IMR-90 (cell line): ENCODE data around the gene DNAI7. TPM values are rescaled to one million over a fixed set of nuclear protein-coding genes. Genes with fewer than 3 reads are reported as not detected.
A peak's percentile ranks its signal among the peaks of the same experiment; 100 is the strongest.

Source experiments
- ATAC-seq: fragments of 200-7000 bp; cut with Tn5 transposase; 2 replicates; pipeline ENCODE4 v1.9.1; 2020; ENCODE audit warnings: low read depth, mild to moderate bottlenecking, moderate library complexity
- BruUV-seq: library from RNA; stranded (reverse); fragments of 400-500 nt; replicated peaks from 2 replicates; lab custom pipeline; 2021; lab: Mats Ljungman, UMichigan
- CTCF ChIA-PET: fragments of 300-600 bp; formaldehyde crosslinking; extraction: SDS; loops from one replicate; lab custom pipeline; 2021; ENCODE audit warnings: antibody characterized with exemption; lab: Yijun Ruan, JAX
- POLR2A ChIA-PET: fragments of 300-600 bp; sonication (Branson Sonifier 250); formaldehyde crosslinking; loops from one replicate; lab custom pipeline; 2022; ENCODE audit warnings: antibody characterized with exemption; ENCODE audit not compliant: unreplicated experiment; lab: Charles Lee
- DNase-seq: peaks from one replicate; pipeline ENCODE4 v3.0.0; 2013
- H2AFZ ChIP-seq: replicated peaks from 2 replicates; pipeline ENCODE3; 2013; ENCODE audit warnings: low read length, mild to moderate bottlenecking; ENCODE audit not compliant: poor library complexity
- H2AK5ac ChIP-seq: 2 replicates; pipeline ENCODE4 v1.6.1; 2013; ENCODE audit warnings: low read depth, low read length, inconsistent platforms
- H2AK9ac ChIP-seq: replicated peaks from 2 replicates; pipeline ENCODE3; 2013; ENCODE audit warnings: mild to moderate bottlenecking, low read depth, low read length, moderate library complexity; ENCODE audit not compliant: poor library complexity
- H2BK120ac ChIP-seq: 2 replicates; pipeline ENCODE4 v1.6.1; 2013; ENCODE audit warnings: low read depth, low read length, inconsistent platforms
- H2BK15ac ChIP-seq: 3 replicates; pipeline ENCODE4 v1.6.1; 2013; ENCODE audit warnings: low read depth, low read length, inconsistent platforms
- H2BK20ac ChIP-seq: 2 replicates; pipeline ENCODE4 v1.6.1; 2013; ENCODE audit warnings: low read depth, mild to moderate bottlenecking, inconsistent platforms, low read length, moderate library complexity
- H2BK5ac ChIP-seq: 2 replicates; pipeline ENCODE4 v1.6.1; 2013; ENCODE audit warnings: mild to moderate bottlenecking, low read depth, low read length, inconsistent platforms; ENCODE audit not compliant: poor library complexity, severe bottlenecking
- H3K14ac ChIP-seq: replicated peaks from 2 replicates; pipeline ENCODE4 v1.6.1; 2013; ENCODE audit warnings: low read depth, low read length, inconsistent platforms
- H3K18ac ChIP-seq: 2 replicates; pipeline ENCODE4 v1.6.1; 2013; ENCODE audit warnings: low read depth, low read length, control low read depth
- H3K23ac ChIP-seq: 2 replicates; pipeline ENCODE4 v1.6.1; 2013; ENCODE audit warnings: low read depth, low read length, inconsistent platforms
- H3K27ac ChIP-seq: 2 replicates; pipeline ENCODE4 v1.5.1; 2013; ENCODE audit warnings: mild to moderate bottlenecking, control low read depth, low read length; ENCODE audit not compliant: insufficient read depth
- H3K27me3 ChIP-seq: 2 replicates; pipeline ENCODE4 v1.6.1; 2013; ENCODE audit warnings: low read length; ENCODE audit not compliant: control insufficient read depth, insufficient read depth
- H3K36me3 ChIP-seq: 2 replicates; pipeline ENCODE4 v1.6.1; 2013; ENCODE audit warnings: low read length, mixed read lengths; ENCODE audit not compliant: control insufficient read depth, insufficient read depth
- H3K4ac ChIP-seq: 2 replicates; pipeline ENCODE4 v1.6.1; 2013; ENCODE audit warnings: low read depth, low read length, inconsistent platforms
- H3K4me1 ChIP-seq: 2 replicates; pipeline ENCODE4 v1.6.1; 2013; ENCODE audit warnings: low read length, mixed read lengths; ENCODE audit not compliant: control insufficient read depth, insufficient read depth
- H3K4me2 ChIP-seq: 2 replicates; pipeline ENCODE4 v1.6.1; 2013; ENCODE audit warnings: low read depth, mild to moderate bottlenecking, control low read depth, low read length, moderate library complexity
- H3K4me3 ChIP-seq: 2 replicates; pipeline ENCODE4 v1.5.1; 2013; ENCODE audit warnings: low read depth, mild to moderate bottlenecking, control low read depth, low read length, moderate library complexity; ENCODE audit not compliant: insufficient read depth
- H3K56ac ChIP-seq: 2 replicates; pipeline ENCODE4 v1.6.1; 2013; ENCODE audit warnings: low read length, inconsistent platforms; ENCODE audit not compliant: insufficient read depth; ENCODE audit errors: extremely low read depth
- H3K79me1 ChIP-seq, 2 experiments: 2 replicates each; pipeline ENCODE4 v1.6.1; 2013; ENCODE audit warnings: low read length in 2 of 2, inconsistent platforms in 1 of 2, low read depth in 1 of 2
- H3K9ac ChIP-seq: 2 replicates; pipeline ENCODE4 v1.6.1; 2013; ENCODE audit warnings: low read depth, low read length, control low read depth
- H3K9me1 ChIP-seq: 2 replicates; pipeline ENCODE4 v1.6.1; 2013; ENCODE audit warnings: low read length, inconsistent platforms; ENCODE audit not compliant: insufficient read depth
- H3K9me3 ChIP-seq: 2 replicates; pipeline ENCODE4 v1.6.1; 2013; ENCODE audit warnings: low read length; ENCODE audit not compliant: control insufficient read depth, insufficient read depth
- H4K20me1 ChIP-seq: 2 replicates; pipeline ENCODE4 v1.6.1; 2013; ENCODE audit warnings: low read length, inconsistent platforms; ENCODE audit not compliant: insufficient read depth
- H4K5ac ChIP-seq: 2 replicates; pipeline ENCODE4 v1.6.1; 2013; ENCODE audit warnings: mild to moderate bottlenecking, low read depth, low read length, control low read depth
- H4K8ac ChIP-seq, 2 experiments: 2 replicates each; pipeline ENCODE4 v1.6.1; 2013; ENCODE audit warnings: low read depth in 2 of 2, low read length in 2 of 2, control low read depth in 1 of 2, inconsistent platforms in 1 of 2
- H4K91ac ChIP-seq: 2 replicates; pipeline ENCODE4 v1.6.1; 2013; ENCODE audit warnings: low read depth, low read length, inconsistent platforms; ENCODE audit not compliant: insufficient read depth
- BHLHE40 ChIP-seq: fragments of 150-350 bp; IDR thresholded peaks from 2 replicates; pipeline ENCODE4 v1.6.1; 2016; ENCODE audit warnings: mild to moderate bottlenecking, low read depth, low read length
- CEBPB ChIP-seq: IDR thresholded peaks from 2 replicates; pipeline ENCODE4 v1.6.1; 2012; ENCODE audit warnings: low read depth, low read length, improper control_type of control experiment
- CHD1 ChIP-seq: IDR thresholded peaks from 2 replicates; pipeline ENCODE4 v1.6.1; 2012; ENCODE audit warnings: low read depth, low read length, improper control_type of control experiment
- CTCF ChIP-seq: conservative IDR thresholded peaks from 2 replicates; pipeline ENCODE4 v1.5.1; 2012; ENCODE audit warnings: mild to moderate bottlenecking, low read depth, low read length, improper control_type of control experiment
- ELK1 ChIP-seq: fragments of 150-350 bp; IDR thresholded peaks from 2 replicates; pipeline ENCODE4 v1.6.1; 2016; ENCODE audit warnings: low read depth, mild to moderate bottlenecking, low read length, moderate library complexity, borderline replicate concordance
- FOS ChIP-seq: fragments of 150-350 bp; IDR thresholded peaks from 2 replicates; pipeline ENCODE4 v1.6.1; 2016; ENCODE audit warnings: low read depth, low read length
- MAFK ChIP-seq: IDR thresholded peaks from 2 replicates; pipeline ENCODE4 v1.6.1; 2012; ENCODE audit warnings: low read depth, low read length, improper control_type of control experiment
- MAZ ChIP-seq: IDR thresholded peaks from 2 replicates; pipeline ENCODE4 v1.6.1; 2012; ENCODE audit warnings: low read depth, mild to moderate bottlenecking, low read length, improper control_type of control experiment, moderate library complexity, borderline replicate concordance
- MXI1 ChIP-seq: IDR thresholded peaks from 2 replicates; pipeline ENCODE4 v1.6.1; 2012; ENCODE audit warnings: low read depth, mild to moderate bottlenecking, low read length, moderate library complexity, borderline replicate concordance
- POLR2A ChIP-seq: IDR thresholded peaks from 2 replicates; pipeline ENCODE4 v1.6.1; 2012; ENCODE audit warnings: mild to moderate bottlenecking, low read depth, low read length
- RAD21 ChIP-seq: IDR thresholded peaks from 2 replicates; pipeline ENCODE4 v1.6.1; 2012; ENCODE audit warnings: low read length, improper control_type of control experiment
- RCOR1 ChIP-seq: IDR thresholded peaks from 2 replicates; pipeline ENCODE4 v1.6.1; 2012; ENCODE audit warnings: mild to moderate bottlenecking, low read length, improper control_type of control experiment; ENCODE audit not compliant: insufficient replicate concordance
- RFX5 ChIP-seq: IDR thresholded peaks from 2 replicates; pipeline ENCODE4 v1.8.0; 2012; ENCODE audit warnings: low read depth, mild to moderate bottlenecking, low read length, moderate library complexity
- SMC3 ChIP-seq: fragments of 150-350 bp; IDR thresholded peaks from 2 replicates; pipeline ENCODE4 v1.6.1; 2016; ENCODE audit warnings: low read depth, mild to moderate bottlenecking, antibody characterized with exemption, low read length, moderate library complexity
- USF2 ChIP-seq: fragments of 150-350 bp; IDR thresholded peaks from 2 replicates; pipeline ENCODE4 v1.6.1; 2017; ENCODE audit warnings: mild to moderate bottlenecking, antibody characterized with exemption, low read length, low read depth
- dilution Hi-C: fragments of 300-500 bp; cut with HindIII; formaldehyde crosslinking; loops from one replicate; pipeline ENCODE4 v1.14.3; 2018; ENCODE audit warnings: low sequenced_read_pairs; ENCODE audit not compliant: unreplicated experiment
- in situ Hi-C: fragments of 300-500 bp; cut with MboI; formaldehyde crosslinking; loops from 3 replicates; pipeline ENCODE4 v1.14.3; 2019; ENCODE audit warnings: low sequenced_read_pairs, inconsistent platforms, mixed read lengths
- intact Hi-C: fragments of 100-400 bp; cut with micrococcal nuclease; formaldehyde crosslinking; loops from 2 replicates; pipeline ENCODE4 v1.10.0; 2022
- polyA plus RNA-seq, 3 experiments: library from polyadenylated mRNA; depleted of rRNA; stranded (reverse); fragments of >200 nt; gene quantifications; 2 replicates each; pipeline ENCODE4 v1.2.3, GENCODE V29; 2012; ENCODE audit warnings: low replicate concordance in 1 of 3
- total RNA-seq: library from RNA; depleted of rRNA; stranded (reverse); fragments of >200 nt; gene quantifications from 2 replicates; pipeline ENCODE4 v1.2.3, GENCODE V29; 2012

DNAI7 gene
- total and polyA plus RNA-seq, 2 of the 4 experiments (the other 2 are of a cell fraction) = under 0.01 to 0.07 TPM

GRCh38 chr12:25243680-25243990, 48.7 kb upstream of the DNAI7 start:
- Histone ChIP-seq H3K36me3 (peaks cover 3% of the 10 kb centered on the region), H3K56ac (no peak overlapping the region)

More at GRCh38 chr12:25243680-25243990, 48.7 kb upstream of the DNAI7 start:
- H2BK120ac ChIP-seq = no peak overlapping the region
- H3K4me1 ChIP-seq = peaks cover 6% of the 10 kb centered on the region
- no peak overlapping the region for H4K5ac ChIP-seq
- H3K14ac ChIP-seq = no peak overlapping the region
- H2AK9ac ChIP-seq = no peak overlapping the region
- H3K18ac ChIP-seq = no peak overlapping the region
- POLR2A ChIA-PET = no interaction called here
- CTCF ChIA-PET = no interaction called here
- H3K9ac ChIP-seq = no peak overlapping the region
- BruUV-seq = no TSS peak
- no peak overlapping the region for H2AFZ ChIP-seq
- peaks cover 15% of the 10 kb centered on the region; the same call in 1 of the 2 replicates for H4K20me1 ChIP-seq
- ATAC-seq (no peak), DNase-seq (no peak)
- H3K4ac ChIP-seq = no peak overlapping the region
- no peak overlapping the region for H2BK20ac ChIP-seq
- no peak overlapping the region for H3K4me2 ChIP-seq
- no peak overlapping the region for H3K4me3 ChIP-seq
- TF ChIP-seq MAZ (no peak), ELK1 (no peak), SMC3 (no peak), RCOR1 (no peak), FOS (no peak), MXI1 (no peak), CHD1 (no peak), BHLHE40 (no peak), CEBPB (no peak), POLR2A (no peak), CTCF (no peak), MAFK (no peak), USF2 (no peak), RFX5 (no peak), RAD21 (no peak)
- no peak overlapping the region for H3K23ac ChIP-seq
- H3K27ac ChIP-seq = no peak overlapping the region
- dilution Hi-C loops (no loop called here), in situ Hi-C loops (loop anchor here (25.0 kb wide), 1 partner anchor 794 kb away; no protein-coding TSS in a partner anchor), intact Hi-C loops (loop anchor here (10.0 kb wide), 2 partner anchors 311 to 781 kb away; partner anchors contain the start of gene LMNTD1)
- H3K9me3 ChIP-seq = no peaks in the 10 kb centered on the region
- 0 out of 2 replicates have a peak, but pooled peaks cover 2% of the 10 kb centered on the region for H3K9me1 ChIP-seq
- H2AK5ac ChIP-seq = no peak overlapping the region
- H4K8ac ChIP-seq = no peak overlapping the region
- H2BK5ac ChIP-seq = peak overlapping the region; percentile 47
- H4K91ac ChIP-seq = no peak overlapping the region
- no peaks in the 10 kb centered on the region for H3K27me3 ChIP-seq
- H2BK15ac ChIP-seq = no peak overlapping the region
- peaks cover 6 to 60% of the 10 kb centered on the region in 2 experiments; a peak in 3 of 4 replicates for H3K79me1 ChIP-seq
